Dermis blood vessel endothelial cell (primary cell): ENCODE measurements around the gene TKT. TPM values are rescaled to one million over a fixed set of nuclear protein-coding genes. Genes with fewer than 3 reads are reported as not detected.
"Not testable (repeated sequence)": the region's sequence is repeated elsewhere in the genome, so short reads cannot be mapped to it uniquely, and the experiment has no call there.

Source experiments
- DNase-seq: peaks from one replicate; pipeline ENCODE4 v3.0.0; 2010
- total RNA-seq: library from RNA; depleted of rRNA; stranded (reverse); fragments of >200 nt; gene quantifications from 2 replicates; pipeline ENCODE4 v1.2.3, GENCODE V29; 2014

Gene TKT
- 297 and 647 TPM in 2 replicates for total RNA-seq

- peak; percentile 87 for DNase-seq
Measured at GRCh38 chr3:53255775-53256703, at the start of gene TKT. TSS of gene TKT (minus strand) at chr3:53256022. CDS start at chr3:53255942, 80 bp downstream.

GRCh38 chr3:53303957-53304356 is 48.1 kb upstream of the TKT start:
- no peak for DNase-seq

GRCh38 chr3:53303549-53303948 is 47.7 kb upstream of the TKT start:
- DNase-seq, result no peak

- no peak for DNase-seq
Measured at GRCh38 chr3:53300826-53301225, 45.0 kb upstream of the TKT start.

GRCh38 chr3:53299611-53300023 is 43.8 kb upstream of the TKT start:
- peak; percentile 66 for DNase-seq

- DNase-seq, result no peak
Measured at GRCh38 chr3:53295410-53295809, 39.6 kb upstream of the TKT start.

- no peak for DNase-seq
Measured at GRCh38 chr3:53293867-53294266, 38.0 kb upstream of the TKT start.

GRCh38 chr3:53288214-53288613 is 32.4 kb upstream of the TKT start:
- no peak for DNase-seq

GRCh38 chr3:53287131-53287629 is 31.4 kb upstream of the TKT start:
- DNase-seq, result no peak

- DNase-seq, result no peak
Measured at GRCh38 chr3:53286727-53287126, 30.9 kb upstream of the TKT start.

- no peak for DNase-seq
Measured at GRCh38 chr3:53282581-53282980, 26.8 kb upstream of the TKT start.

GRCh38 chr3:53278667-53279066 is 22.8 kb upstream of the TKT start:
- no peak for DNase-seq

- no peak for DNase-seq
Measured at GRCh38 chr3:53274938-53275605, 19.2 kb upstream of the TKT start.

GRCh38 chr3:53273146-53273670 is 17.4 kb upstream of the TKT start:
- DNase-seq, result no peak

- DNase-seq, result peak; percentile 90
Measured at GRCh38 chr3:53269888-53270880, 14.4 kb upstream of the TKT start.

GRCh38 chr3:53269193-53269592 is 13.4 kb upstream of the TKT start:
- DNase-seq, result not testable (repeated sequence)

- no peak for DNase-seq
Measured at GRCh38 chr3:53267766-53268165, 11.9 kb upstream of the TKT start.

- DNase-seq, result no peak
Measured at GRCh38 chr3:53264718-53265117, 8.9 kb upstream of the TKT start.

GRCh38 chr3:53263907-53264306 is 8.1 kb upstream of the TKT start:
- DNase-seq, result no peak

- no peak for DNase-seq
Measured at GRCh38 chr3:53261712-53262111, 5.9 kb upstream of the TKT start.

- no peak for DNase-seq
Measured at GRCh38 chr3:53260286-53260785, 4.5 kb upstream of the TKT start.
